Measurements from ENCODE around the gene COPB2.
"Not testable (repeated sequence)": the region's sequence is repeated elsewhere in the genome, so short reads cannot be mapped to it uniquely, and the experiment has no call there.

The COPB2 gene

DNA sequence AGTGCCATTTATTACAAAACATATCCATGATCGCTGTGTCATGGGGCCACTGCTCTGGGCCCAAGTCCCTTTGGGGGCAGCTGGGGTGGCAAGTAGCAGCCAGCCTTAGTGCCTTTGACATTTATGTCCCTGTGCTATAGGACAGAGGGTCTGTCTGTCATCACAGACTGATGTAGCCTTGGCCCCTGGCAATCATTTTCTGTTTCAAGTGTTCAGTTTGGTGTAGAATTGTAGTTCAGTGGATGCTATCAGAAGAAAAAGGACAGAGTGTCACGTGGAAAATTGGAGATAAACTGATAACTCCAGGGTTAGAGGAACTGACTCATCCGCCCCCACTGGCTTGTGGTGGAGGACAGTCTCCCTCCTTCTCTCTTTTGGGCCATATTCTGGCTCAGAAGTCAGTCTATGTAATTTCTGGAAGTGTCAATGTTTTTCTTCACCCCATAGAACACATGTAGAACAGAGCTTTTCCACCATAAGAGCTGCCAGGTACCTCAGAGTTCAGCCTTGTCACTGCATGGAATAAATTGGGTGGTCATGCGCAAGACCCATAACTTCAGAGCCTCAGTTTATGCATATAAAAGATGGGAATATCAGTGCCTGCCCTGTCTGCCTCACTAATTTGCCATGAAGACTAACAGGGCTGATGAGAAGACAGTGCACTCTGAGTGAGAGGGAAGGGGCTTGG, 50.1 kb downstream of the COPB2 start:
- H3K14ac ChIP-seq (ENCODE audit: low read length), result no peak overlapping the region
- WGBS, 2 donors (ENCODE audit: extremely low coverage in 2 of 2, insufficient read length in 2 of 2, insufficient replicate concordance in 1 of 2), result no CpG with 5 or more reads among the region's 4 CpGs
- H3K23ac ChIP-seq (ENCODE audit: low read depth, low read length, poor library complexity), result no peak overlapping the region
- no peaks in the 10 kb centered on the region for H3K36me3 ChIP-seq (replicated peaks in 1 of 2; ENCODE audit: control insufficient read depth in 2 of 2, insufficient read depth in 2 of 2, low read length in 2 of 2)
- no peak overlapping the region for H2BK12ac ChIP-seq (ENCODE audit: low read length)
- H2BK5ac ChIP-seq (ENCODE audit: low read length), result no peak overlapping the region
- peaks cover 2 to 35% (median 7%) of the 10 kb centered on the region in 3 experiments for H3K27me3 ChIP-seq (ENCODE audit: control insufficient read depth in 3 of 3, insufficient read depth in 3 of 3, low read depth in 1 of 3, low read length in 3 of 3)
- H4K8ac ChIP-seq (ENCODE audit: low read depth, low read length), result no peak overlapping the region
- H3K79me1 ChIP-seq (ENCODE audit: low read depth, low read length), result peaks cover 3% of the 10 kb centered on the region
- no peak overlapping the region for H2AK5ac ChIP-seq (ENCODE audit: low read depth, low read length)
- H3K4me2 ChIP-seq (ENCODE audit: insufficient read depth, low read length, poor library complexity, severe bottlenecking), result no peak overlapping the region
- DNase-seq (ENCODE audit: low spot score), result no peak
- no peak overlapping the region for H3K4ac ChIP-seq (ENCODE audit: low read length)
- H2BK120ac ChIP-seq (ENCODE audit: low read depth, low read length), result no peak overlapping the region
- peaks cover 1 to 2% of the 10 kb centered on the region in 2 donors for H3K4me1 ChIP-seq (ENCODE audit: control insufficient read depth in 2 of 2, insufficient read depth in 1 of 2, low read depth in 1 of 2, low read length in 2 of 2)
- no peak overlapping the region for H2AFZ ChIP-seq (ENCODE audit: low read length)
- no peak overlapping the region for H4K91ac ChIP-seq (ENCODE audit: low read depth, low read length, poor library complexity)
- no peak overlapping the region for H3K27ac ChIP-seq (replicated peaks; ENCODE audit: low read length)
- no peak overlapping the region for H3K4me3 ChIP-seq (ENCODE audit: low read length in 2 of 2)
- peaks cover 0 to 3% of the 10 kb centered on the region in 2 donors for H3K9me3 ChIP-seq (replicated peaks in 1 of 2; ENCODE audit: control insufficient read depth in 2 of 2, insufficient read depth in 1 of 2, low read depth in 1 of 2, low read length in 2 of 2)
- H3K9ac ChIP-seq (ENCODE audit: low read depth, low read length, poor library complexity), result no peak overlapping the region
- H3K18ac ChIP-seq (ENCODE audit: low read length), result no peak overlapping the region
- H2BK15ac ChIP-seq (ENCODE audit: low read length), result no peak overlapping the region

DNA sequence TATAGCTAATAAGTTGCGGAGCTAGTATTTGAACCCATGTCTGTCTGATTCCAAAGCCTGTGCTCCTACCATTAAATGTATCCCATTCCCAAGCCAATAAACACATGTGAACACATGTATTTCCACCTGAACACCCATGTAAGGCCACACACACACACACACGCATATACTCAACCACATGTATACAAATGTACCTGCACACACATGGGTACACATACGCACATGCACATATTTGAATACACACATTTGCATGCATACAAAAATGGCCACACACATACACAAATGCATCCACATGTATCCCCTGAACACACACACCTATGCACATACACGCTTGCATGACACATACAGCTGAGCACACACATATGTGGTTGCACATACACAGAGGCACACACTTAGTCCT, 51.0 kb downstream of the COPB2 start:
- Histone ChIP-seq H2BK120ac (ENCODE audit: low read depth, low read length) (no peak overlapping the region), H3K14ac (ENCODE audit: low read length) (no peak overlapping the region), H3K18ac (ENCODE audit: low read length) (no peak overlapping the region), H4K91ac (ENCODE audit: low read depth, low read length, poor library complexity) (no peak overlapping the region), H3K4me1 (ENCODE audit: control insufficient read depth in 2 of 2, insufficient read depth in 1 of 2, low read depth in 1 of 2, low read length in 2 of 2) (no peaks in the 10 kb centered on the region), H2BK15ac (ENCODE audit: low read length) (no peak overlapping the region), H3K9ac (ENCODE audit: low read depth, low read length, poor library complexity) (no peak overlapping the region), H2BK5ac (ENCODE audit: low read length) (no peak overlapping the region), H2AFZ (ENCODE audit: low read length) (no peak overlapping the region), H3K27me3 (ENCODE audit: control insufficient read depth in 3 of 3, insufficient read depth in 3 of 3, low read depth in 1 of 3, low read length in 3 of 3) (peaks cover 2 to 35% (median 7%) of the 10 kb centered on the region in 3 experiments), H3K4ac (ENCODE audit: low read length) (no peak overlapping the region), H3K4me2 (ENCODE audit: insufficient read depth, low read length, poor library complexity, severe bottlenecking) (no peak overlapping the region), H2BK12ac (ENCODE audit: low read length) (no peak overlapping the region), H3K79me1 (ENCODE audit: low read depth, low read length) (no peaks in the 10 kb centered on the region), H3K23ac (ENCODE audit: low read depth, low read length, poor library complexity) (no peak overlapping the region), H4K8ac (ENCODE audit: low read depth, low read length) (no peak overlapping the region), H3K9me3 (replicated peaks in 1 of 2; ENCODE audit: control insufficient read depth in 2 of 2, insufficient read depth in 1 of 2, low read depth in 1 of 2, low read length in 2 of 2) (peaks cover 0 to 3% of the 10 kb centered on the region in 2 donors), H3K4me3 (ENCODE audit: low read length in 2 of 2) (peak overlapping the region in 1 of 2 donors; percentile 27), H2AK5ac (ENCODE audit: low read depth, low read length) (no peak overlapping the region), H3K27ac (replicated peaks; ENCODE audit: low read length) (no peak overlapping the region), H3K36me3 (replicated peaks in 1 of 2; ENCODE audit: control insufficient read depth in 2 of 2, insufficient read depth in 2 of 2, low read length in 2 of 2) (no peaks in the 10 kb centered on the region)
- DNase-seq (ENCODE audit: low spot score), result no peak
- no CpG with 5 or more reads among the region's 4 CpGs for WGBS, 2 donors (ENCODE audit: extremely low coverage in 2 of 2, insufficient read length in 2 of 2, insufficient replicate concordance in 1 of 2)

DNA sequence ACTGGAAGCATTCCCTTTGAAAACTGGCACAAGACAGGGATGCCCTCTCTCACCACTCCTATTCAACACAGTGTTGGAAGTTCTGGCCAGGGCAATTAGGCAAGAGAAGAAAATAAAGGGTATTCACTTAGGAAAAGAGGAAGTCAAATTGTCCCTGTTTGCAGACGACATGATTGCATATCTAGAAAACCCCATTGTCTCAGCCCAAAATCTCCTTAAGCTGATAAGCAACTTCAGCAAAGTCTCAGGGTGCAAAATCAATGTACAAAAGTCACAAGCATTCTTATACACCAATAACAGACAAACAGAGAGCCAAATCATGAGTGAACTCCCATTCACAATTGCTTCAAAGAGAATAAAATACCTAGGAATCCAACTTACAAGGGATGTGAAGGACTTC, 54.8 kb downstream of the COPB2 start:
- not testable (repeated sequence) for DNase-seq (ENCODE audit: low spot score); H3K4me3 ChIP-seq (ENCODE audit: low read length in 2 of 2); H3K23ac ChIP-seq (ENCODE audit: low read depth, low read length, poor library complexity); H3K9ac ChIP-seq (ENCODE audit: low read depth, low read length, poor library complexity); H3K4me2 ChIP-seq (ENCODE audit: insufficient read depth, low read length, poor library complexity, severe bottlenecking); H3K18ac ChIP-seq (ENCODE audit: low read length); H3K79me1 ChIP-seq (ENCODE audit: low read depth, low read length); H3K14ac ChIP-seq (ENCODE audit: low read length); H3K4me1 ChIP-seq (ENCODE audit: control insufficient read depth in 2 of 2, insufficient read depth in 1 of 2, low read depth in 1 of 2, low read length in 2 of 2); H2BK15ac ChIP-seq (ENCODE audit: low read length); H4K8ac ChIP-seq (ENCODE audit: low read depth, low read length); H4K91ac ChIP-seq (ENCODE audit: low read depth, low read length, poor library complexity); H3K4ac ChIP-seq (ENCODE audit: low read length); H3K27ac ChIP-seq (replicated peaks; ENCODE audit: low read length); H3K9me3 ChIP-seq (replicated peaks in 1 of 2; ENCODE audit: control insufficient read depth in 2 of 2, insufficient read depth in 1 of 2, low read depth in 1 of 2, low read length in 2 of 2); H3K36me3 ChIP-seq (replicated peaks in 1 of 2; ENCODE audit: control insufficient read depth in 2 of 2, insufficient read depth in 2 of 2, low read length in 2 of 2); H2AFZ ChIP-seq (ENCODE audit: low read length); H2BK120ac ChIP-seq (ENCODE audit: low read depth, low read length); H2BK5ac ChIP-seq (ENCODE audit: low read length); H2BK12ac ChIP-seq (ENCODE audit: low read length); H2AK5ac ChIP-seq (ENCODE audit: low read depth, low read length)
- no CpG with 5 or more reads among the region's 1 CpG for WGBS, 2 donors (ENCODE audit: extremely low coverage in 2 of 2, insufficient read length in 2 of 2, insufficient replicate concordance in 1 of 2)
- peaks cover 0 to 37% (median 13%) of the 10 kb centered on the region in 3 experiments for H3K27me3 ChIP-seq (ENCODE audit: control insufficient read depth in 3 of 3, insufficient read depth in 3 of 3, low read depth in 1 of 3, low read length in 3 of 3)

DNA sequence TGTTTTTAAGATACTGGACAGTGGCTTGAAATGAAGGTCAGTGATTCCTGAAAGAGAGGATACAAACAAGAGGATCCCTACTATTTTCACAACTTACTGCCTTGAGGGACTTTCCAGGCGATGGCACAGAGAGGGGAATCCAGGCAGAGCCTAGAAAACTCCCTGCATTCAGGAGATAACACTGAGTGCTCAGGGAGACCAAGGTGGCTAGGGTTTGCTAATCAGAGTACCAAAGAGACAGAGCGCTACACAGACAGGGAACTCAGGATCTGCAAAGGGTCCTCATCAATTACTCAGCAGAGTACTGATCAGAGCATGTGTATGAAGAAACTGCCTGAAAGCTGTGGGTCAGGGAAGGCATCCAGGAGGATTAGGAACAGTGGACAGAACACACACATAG, 57.4 kb downstream of the COPB2 start:
- no peak overlapping the region for H4K8ac ChIP-seq (ENCODE audit: low read depth, low read length)
- no peak overlapping the region for H3K9ac ChIP-seq (ENCODE audit: low read depth, low read length, poor library complexity)
- no peak overlapping the region for H2BK5ac ChIP-seq (ENCODE audit: low read length)
- no peaks in the 10 kb centered on the region for H3K9me3 ChIP-seq (replicated peaks in 1 of 2; ENCODE audit: control insufficient read depth in 2 of 2, insufficient read depth in 1 of 2, low read depth in 1 of 2, low read length in 2 of 2)
- no peak overlapping the region for H3K27ac ChIP-seq (replicated peaks; ENCODE audit: low read length)
- H3K23ac ChIP-seq (ENCODE audit: low read depth, low read length, poor library complexity), result no peak overlapping the region
- no peak overlapping the region for H3K14ac ChIP-seq (ENCODE audit: low read length)
- H2AK5ac ChIP-seq (ENCODE audit: low read depth, low read length), result no peak overlapping the region
- no peak overlapping the region for H2AFZ ChIP-seq (ENCODE audit: low read length)
- no peak overlapping the region for H2BK12ac ChIP-seq (ENCODE audit: low read length)
- peaks cover 0 to 43% (median 13%) of the 10 kb centered on the region in 3 experiments for H3K27me3 ChIP-seq (ENCODE audit: control insufficient read depth in 3 of 3, insufficient read depth in 3 of 3, low read depth in 1 of 3, low read length in 3 of 3)
- no peak overlapping the region for H3K4ac ChIP-seq (ENCODE audit: low read length)
- H2BK15ac ChIP-seq (ENCODE audit: low read length), result no peak overlapping the region
- no peak overlapping the region for H2BK120ac ChIP-seq (ENCODE audit: low read depth, low read length)
- H3K4me2 ChIP-seq (ENCODE audit: insufficient read depth, low read length, poor library complexity, severe bottlenecking), result no peak overlapping the region
- H3K18ac ChIP-seq (ENCODE audit: low read length), result no peak overlapping the region
- peaks cover 0 to 2% of the 10 kb centered on the region in 2 donors for H3K4me1 ChIP-seq (ENCODE audit: control insufficient read depth in 2 of 2, insufficient read depth in 1 of 2, low read depth in 1 of 2, low read length in 2 of 2)
- no peaks in the 10 kb centered on the region for H3K36me3 ChIP-seq (replicated peaks in 1 of 2; ENCODE audit: control insufficient read depth in 2 of 2, insufficient read depth in 2 of 2, low read length in 2 of 2)
- no peak overlapping the region for H3K4me3 ChIP-seq (ENCODE audit: low read length in 2 of 2)
- H3K79me1 ChIP-seq (ENCODE audit: low read depth, low read length), result no peaks in the 10 kb centered on the region
- no peak overlapping the region for H4K91ac ChIP-seq (ENCODE audit: low read depth, low read length, poor library complexity)
- DNase-seq (ENCODE audit: low spot score), result no peak
- no CpG with 5 or more reads among the region's 2 CpGs for WGBS, 2 donors (ENCODE audit: extremely low coverage in 2 of 2, insufficient read length in 2 of 2, insufficient replicate concordance in 1 of 2)

Data from neuronal stem cell (in vitro differentiated cells).